Glomerular visceral epithelial cell (primary cell): ENCODE data around the gene SNTG2.

ENCODE experiments used
- DNase-seq: peaks from one replicate; pipeline ENCODE4 v3.0.0-alpha.2; 2016; ENCODE audit errors: extremely low spot score

Gene SNTG2

GRCh38 chr2:926896-927295 is 23.8 kb upstream of the SNTG2 start:
- DNase-seq: no peak

- no peak for DNase-seq
Measured at GRCh38 chr2:929011-929735, 21.5 kb upstream of the SNTG2 start.

- no peak for DNase-seq
Measured at GRCh38 chr2:929925-930324, 20.7 kb upstream of the SNTG2 start.

- DNase-seq: no peak
Measured at GRCh38 chr2:930935-931334, 19.7 kb upstream of the SNTG2 start.

GRCh38 chr2:932320-933115 is 18.1 kb upstream of the SNTG2 start:
- DNase-seq: no peak

GRCh38 chr2:933734-934295 is 16.8 kb upstream of the SNTG2 start:
- DNase-seq: no peak

GRCh38 chr2:937530-937929 is 13.1 kb upstream of the SNTG2 start:
- DNase-seq: no peak

- no peak for DNase-seq
Measured at GRCh38 chr2:938181-939005, 12.3 kb upstream of the SNTG2 start.

- DNase-seq: no peak
Measured at GRCh38 chr2:939936-940601, 10.6 kb upstream of the SNTG2 start.

GRCh38 chr2:941871-942270 is 8.8 kb upstream of the SNTG2 start:
- DNase-seq: no peak

GRCh38 chr2:942775-943460 is 7.7 kb upstream of the SNTG2 start:
- no peak for DNase-seq

- no peak for DNase-seq
Measured at GRCh38 chr2:943461-943797, 7.2 kb upstream of the SNTG2 start.

GRCh38 chr2:943821-944220 is 6.8 kb upstream of the SNTG2 start:
- no peak for DNase-seq

GRCh38 chr2:944693-945092 is 6.0 kb upstream of the SNTG2 start:
- no peak for DNase-seq

GRCh38 chr2:945104-945503 is 5.5 kb upstream of the SNTG2 start:
- no peak for DNase-seq

GRCh38 chr2:946073-946948 is 4.3 kb upstream of the SNTG2 start:
- DNase-seq: no peak

- no peak for DNase-seq
Measured at GRCh38 chr2:949384-950079, 1.1 kb upstream of the SNTG2 start.

- no peak for DNase-seq
Measured at GRCh38 chr2:951224-952006, 766 bp downstream of the SNTG2 start.

GRCh38 chr2:953408-953807 is 2.8 kb downstream of the SNTG2 start:
- DNase-seq: no peak
